HG03378 (cell line): ENCODE results near the gene COG5.

Source experiments
- ATAC-seq: cut with Tn5 transposase; IDR thresholded peaks from one replicate; pipeline ENCODE4 v1.9.1; 2021; ENCODE audit warnings: mild to moderate bottlenecking, moderate library complexity; ENCODE audit not compliant: unreplicated experiment

COG5 gene

GRCh38 chr7:107344799-107345198 is 218.9 kb downstream of the COG5 start:
- no peak for ATAC-seq

- ATAC-seq: no peak
Observed at GRCh38 chr7:107344286-107344685, 219.4 kb downstream of the COG5 start.

GRCh38 chr7:107338080-107338479 is 225.6 kb downstream of the COG5 start:
- no peak for ATAC-seq

- ATAC-seq: peak; percentile 74
Observed at GRCh38 chr7:107332488-107333269, 231.0 kb downstream of the COG5 start.

GRCh38 chr7:107330478-107330877 is 233.2 kb downstream of the COG5 start:
- no peak for ATAC-seq

- no peak for ATAC-seq
Observed at GRCh38 chr7:107327986-107328569, 235.6 kb downstream of the COG5 start.

- ATAC-seq: no peak
Observed at GRCh38 chr7:107326061-107326460, 237.7 kb downstream of the COG5 start.

- ATAC-seq: no peak
Observed at GRCh38 chr7:107322015-107322414, 241.7 kb downstream of the COG5 start.

GRCh38 chr7:107321611-107322010 is 242.1 kb downstream of the COG5 start:
- no peak for ATAC-seq

GRCh38 chr7:107319724-107320228 is 243.9 kb downstream of the COG5 start:
- no peak for ATAC-seq

- ATAC-seq: no peak
Observed at GRCh38 chr7:107318523-107319160, 245.1 kb downstream of the COG5 start.

- ATAC-seq: no peak
Observed at GRCh38 chr7:107315716-107316220, 248.0 kb downstream of the COG5 start.

- ATAC-seq: no peak
Observed at GRCh38 chr7:107313355-107313754, 250.4 kb downstream of the COG5 start.

GRCh38 chr7:107312418-107312817 is 251.3 kb downstream of the COG5 start:
- no peak for ATAC-seq

- no peak for ATAC-seq
Observed at GRCh38 chr7:107309296-107309695, 254.4 kb downstream of the COG5 start.

GRCh38 chr7:107304636-107305035 is 259.1 kb downstream of the COG5 start:
- no peak for ATAC-seq

- ATAC-seq: no peak
Observed at GRCh38 chr7:107304063-107304462, 259.7 kb downstream of the COG5 start.

- ATAC-seq: no peak
Observed at GRCh38 chr7:107302250-107302847, 261.4 kb downstream of the COG5 start.

GRCh38 chr7:107294182-107294581 is 269.5 kb downstream of the COG5 start:
- no peak for ATAC-seq

- no peak for ATAC-seq
Observed at GRCh38 chr7:107292591-107292990, 271.1 kb downstream of the COG5 start.

GRCh38 chr7:107291434-107291833 is 272.3 kb downstream of the COG5 start:
- no peak for ATAC-seq
